Natural killer cell (primary cell): Measurements from ENCODE around the gene TANC1. TPM values are rescaled to one million over a fixed set of nuclear protein-coding genes. Genes with fewer than 3 reads are reported as not detected.

Experiments
- ATAC-seq, 3 donors: fragments of 150-1000 bp in 2 of 3; fragments of 200-7000 bp in 1 of 3; cut with Tn5 transposase; 1 replicate in 1 of 3; 2 replicates in 2 of 3; pipeline ENCODE4 v1.10.0; 2021; ENCODE audit warnings: mild to moderate bottlenecking in 2 of 3, moderate library complexity in 2 of 3
- DNase-seq, 2 donors: peaks; one replicate each; pipeline versions ENCODE4 v3.0.0 to v3.0.0-alpha.2; 2013 to 2021; ENCODE audit warnings: mixed read lengths in 1 of 2
- H3K27ac ChIP-seq: one replicate; pipeline ENCODE4 v1.5.1; 2013; ENCODE audit warnings: mild to moderate bottlenecking, low read length
- H3K27me3 ChIP-seq: one replicate; pipeline ENCODE4 v1.6.1; 2013; ENCODE audit warnings: low read length; ENCODE audit not compliant: control insufficient read depth, insufficient read depth
- H3K36me3 ChIP-seq: one replicate; pipeline ENCODE4 v1.6.1; 2013; ENCODE audit warnings: low read length; ENCODE audit not compliant: control insufficient read depth, insufficient read depth
- H3K4me1 ChIP-seq: one replicate; pipeline ENCODE4 v1.6.1; 2013; ENCODE audit warnings: low read length; ENCODE audit not compliant: control insufficient read depth, insufficient read depth
- H3K4me3 ChIP-seq: one replicate; pipeline ENCODE4 v1.5.1; 2013; ENCODE audit warnings: low read length
- H3K9me3 ChIP-seq: one replicate; pipeline ENCODE4 v1.6.1; 2013; ENCODE audit warnings: low read length; ENCODE audit not compliant: control insufficient read depth, insufficient read depth
- H3K27ac Mint-ChIP-seq, 2 donors: one replicate each; pipeline ENCODE4 v1.8.0; 2022; ENCODE audit warnings: mild to moderate bottlenecking in 2 of 2, mixed read lengths in 2 of 2, moderate library complexity in 1 of 2
- H3K27me3 Mint-ChIP-seq, 2 donors: one replicate each; pipeline ENCODE4 v1.8.0; 2022; ENCODE audit warnings: low read depth in 2 of 2, mixed read lengths in 2 of 2
- H3K36me3 Mint-ChIP-seq: one replicate; pipeline ENCODE4 v1.8.0; 2022; ENCODE audit warnings: mixed read lengths
- H3K4me1 Mint-ChIP-seq, 2 donors: one replicate each; pipeline ENCODE4 v1.8.0; 2022; ENCODE audit warnings: mixed read lengths in 2 of 2
- H3K4me3 Mint-ChIP-seq: one replicate; pipeline ENCODE4 v1.8.0; 2022; ENCODE audit warnings: mild to moderate bottlenecking, moderate library complexity, mixed read lengths
- H3K9me3 Mint-ChIP-seq, 2 donors: one replicate each; pipeline ENCODE4 v1.8.0; 2022; ENCODE audit warnings: mixed read lengths in 2 of 2
- WGBS: methylation state at CpG from one replicate; pipeline ENCODE4 v1.1.7; 2013; ENCODE audit warnings: missing lambda C conversion rate; ENCODE audit not compliant: insufficient coverage; 5-methylcytosine and 5-hydroxymethylcytosine counted together
- intact Hi-C: fragments of 100-400 bp; cut with micrococcal nuclease; formaldehyde crosslinking; loops from one replicate; pipeline ENCODE4 v1.14.2; 2022
- total RNA-seq, 4 donors: library from RNA; stranded (reverse); fragments of 120-200 nt in 1 of 4; gene quantifications; one replicate each; pipeline versions ENCODE4 v1.2.3 to v1.2.4, GENCODE V29; 2013 to 2022
- TF ChIP-seq, protein P1 (sequence below): fragments of 200-600 bp; IDR thresholded peaks from one replicate; pipeline ENCODE4 v1.8.0; 2022; ENCODE audit warnings: antibody characterized with exemption

Gene TANC1
- total RNA-seq, 3 donors from 2014 or later (not counting 1 experiment from before 2014, with no cell fraction given), result 0.82 to 4.2 (median 1.1) TPM

GRCh38 chr2:159042115-159042850, 73.8 kb downstream of the TANC1 start:
- Histone ChIP-seq H3K4me1 (no peaks in the 10 kb centered on the region), H3K27me3 (no peaks in the 10 kb centered on the region), H3K27ac (no peak overlapping the region), H3K36me3 (no peaks in the 10 kb centered on the region), H3K4me3 (no peak overlapping the region), H3K9me3 (no peaks in the 10 kb centered on the region)
- Mint-ChIP-seq H3K36me3 (no peaks in the 10 kb centered on the region), H3K27ac (no peak overlapping the region), H3K4me3 (no peak overlapping the region), H3K27me3 (peaks cover 12 to 23% of the 10 kb centered on the region in 2 donors), H3K9me3 (no peaks in the 10 kb centered on the region), H3K4me1 (no peaks in the 10 kb centered on the region)
- DNase-seq (no peak), ATAC-seq (no peak)
- intact Hi-C loops, result no loop called here
- TF ChIP-seq, protein P1, sequence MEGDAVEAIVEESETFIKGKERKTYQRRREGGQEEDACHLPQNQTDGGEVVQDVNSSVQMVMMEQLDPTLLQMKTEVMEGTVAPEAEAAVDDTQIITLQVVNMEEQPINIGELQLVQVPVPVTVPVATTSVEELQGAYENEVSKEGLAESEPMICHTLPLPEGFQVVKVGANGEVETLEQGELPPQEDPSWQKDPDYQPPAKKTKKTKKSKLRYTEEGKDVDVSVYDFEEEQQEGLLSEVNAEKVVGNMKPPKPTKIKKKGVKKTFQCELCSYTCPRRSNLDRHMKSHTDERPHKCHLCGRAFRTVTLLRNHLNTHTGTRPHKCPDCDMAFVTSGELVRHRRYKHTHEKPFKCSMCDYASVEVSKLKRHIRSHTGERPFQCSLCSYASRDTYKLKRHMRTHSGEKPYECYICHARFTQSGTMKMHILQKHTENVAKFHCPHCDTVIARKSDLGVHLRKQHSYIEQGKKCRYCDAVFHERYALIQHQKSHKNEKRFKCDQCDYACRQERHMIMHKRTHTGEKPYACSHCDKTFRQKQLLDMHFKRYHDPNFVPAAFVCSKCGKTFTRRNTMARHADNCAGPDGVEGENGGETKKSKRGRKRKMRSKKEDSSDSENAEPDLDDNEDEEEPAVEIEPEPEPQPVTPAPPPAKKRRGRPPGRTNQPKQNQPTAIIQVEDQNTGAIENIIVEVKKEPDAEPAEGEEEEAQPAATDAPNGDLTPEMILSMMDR, result no peak
- 90% methylated on average over 13 of the region's 13 CpGs for WGBS

- no peak for ATAC-seq
- no peak overlapping the region for H3K27ac ChIP-seq
- Mint-ChIP-seq H3K36me3 (no peaks in the 10 kb centered on the region), H3K4me3 (no peak overlapping the region), H3K9me3 (no peaks in the 10 kb centered on the region), H3K27me3 (peaks cover 12 to 15% of the 10 kb centered on the region in 2 donors), H3K4me1 (no peaks in the 10 kb centered on the region), H3K27ac (no peak overlapping the region)
- H3K36me3 ChIP-seq, result no peaks in the 10 kb centered on the region
- WGBS, result 96% methylated on average over 5 of the region's 5 CpGs
- H3K4me3 ChIP-seq, result no peak overlapping the region
- no peaks in the 10 kb centered on the region for H3K4me1 ChIP-seq
- H3K9me3 ChIP-seq, result no peaks in the 10 kb centered on the region
- DNase-seq, result no peak
- TF ChIP-seq, protein P1, result no peak
- no peaks in the 10 kb centered on the region for H3K27me3 ChIP-seq
- intact Hi-C loops, result no loop called here
These were observed 75.3 kb downstream of the TANC1 start for GRCh38 chr2:159043710-159044109.

GRCh38 chr2:159044804-159045286, 76.4 kb downstream of the TANC1 start:
- intact Hi-C loops, result no loop called here
- H3K9me3 ChIP-seq, result no peaks in the 10 kb centered on the region
- Mint-ChIP-seq H3K36me3 (no peaks in the 10 kb centered on the region), H3K4me3 (no peak overlapping the region), H3K27me3 (peaks cover 8 to 14% of the 10 kb centered on the region in 2 donors), H3K9me3 (no peaks in the 10 kb centered on the region), H3K27ac (no peak overlapping the region), H3K4me1 (no peaks in the 10 kb centered on the region)
- DNase-seq, result no peak
- H3K4me1 ChIP-seq, result no peaks in the 10 kb centered on the region
- TF ChIP-seq, protein P1, result no peak
- no peak overlapping the region for H3K4me3 ChIP-seq
- H3K36me3 ChIP-seq, result no peaks in the 10 kb centered on the region
- 91% methylated on average over 4 of the region's 4 CpGs for WGBS
- H3K27me3 ChIP-seq, result no peaks in the 10 kb centered on the region
- ATAC-seq, result no peak
- no peak overlapping the region for H3K27ac ChIP-seq
